ENCODE measurements around the gene YPEL1. TPM values are rescaled to one million over a fixed set of nuclear protein-coding genes. Genes with fewer than 3 reads are reported as not detected.
A peak's percentile ranks its signal among the peaks of the same experiment; 100 is the strongest.

The YPEL1 gene
- total RNA-seq, 8 experiments from 2014 or later: 0.31 to 16.2 (median 7.3) TPM

DNA sequence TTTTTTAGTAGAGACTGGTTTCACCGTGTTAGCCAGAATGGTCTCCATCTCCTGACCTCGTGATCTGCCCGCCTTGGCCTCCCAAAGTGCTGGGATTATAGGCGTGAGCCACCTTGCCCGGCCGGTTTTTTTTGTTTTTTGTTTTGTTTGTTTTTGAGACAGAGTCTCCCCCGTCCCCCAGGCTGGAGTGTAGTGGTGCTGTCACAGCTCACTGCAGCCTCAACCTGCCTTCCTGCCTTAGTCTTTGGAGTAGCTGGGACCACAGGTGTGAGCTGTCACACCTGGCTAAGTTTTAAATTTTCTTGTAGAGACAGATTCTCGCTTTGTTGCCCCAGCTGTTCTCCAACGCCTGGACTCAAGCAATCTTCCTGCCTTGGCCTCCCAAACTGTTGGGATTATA lies 66.6 kb downstream of the YPEL1 start:
- Histone ChIP-seq H3K4me1 (replicated peaks in 1 of 2) (peaks cover 8 to 9% of the 10 kb centered on the region in 2 donors), H3K27ac (no peak overlapping the region), H3K4me3 (no peak overlapping the region)
- 80 to 93% (median 84%) methylated on average over 1 to 6 of the region's 9 CpGs; no CpG with 5 or more reads in 5 of the 10 experiments for WGBS, 10 experiments
- no peak for ATAC-seq (replicated peaks in 6 of 8)
- in situ Hi-C loops (cut with MboI; ENCODE audit: low pct_unique_long_range_greater_than_20kb in 2 of 9, low sequenced_read_pairs in 9 of 9, unreplicated experiment in 9 of 9): no loop called here

DNA sequence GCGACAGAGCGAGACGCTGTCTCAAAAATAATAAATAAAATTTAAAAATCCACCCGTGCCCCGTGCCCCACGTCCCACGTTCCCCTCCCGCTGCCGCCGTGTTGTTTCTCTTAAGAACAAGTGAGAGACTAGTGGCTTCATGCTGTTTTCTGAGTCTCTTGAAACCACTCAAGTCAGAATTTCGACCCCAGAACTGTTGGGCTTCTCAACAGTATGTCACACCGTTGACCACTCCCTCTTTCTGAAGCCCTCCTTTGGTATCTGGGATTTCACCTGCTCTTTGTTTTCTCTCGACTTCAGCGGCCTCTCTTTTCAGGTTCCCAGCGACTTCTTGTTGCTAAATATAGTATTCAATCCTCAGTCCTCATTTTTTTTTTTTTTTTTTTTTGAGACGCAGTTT lies 68.8 kb downstream of the YPEL1 start:
- 5 to 91% (median 62%) methylated on average over 2 to 12 of the region's 16 CpGs for WGBS, 10 experiments
- in situ Hi-C loops (cut with MboI; ENCODE audit: low pct_unique_long_range_greater_than_20kb in 2 of 9, low sequenced_read_pairs in 9 of 9, unreplicated experiment in 9 of 9): no loop called here
- H3K4me3 ChIP-seq: peak overlapping the region; percentile 70 to 94 (median 79)
- ATAC-seq (replicated peaks in 6 of 8): no peak
- peak overlapping the region; percentile 89 to 95 for H3K27ac ChIP-seq
- peaks cover 8 to 9% of the 10 kb centered on the region in 2 donors for H3K4me1 ChIP-seq (replicated peaks in 1 of 2)

GRCh38 chr22:21665047-21665851 lies 70.3 kb downstream of the YPEL1 start:
- no peak for ATAC-seq (replicated peaks in 6 of 8)
- Histone ChIP-seq H3K27ac (peak overlapping the region; percentile 89 to 95), H3K4me1 (replicated peaks in 1 of 2) (peaks cover 8 to 9% of the 10 kb centered on the region in 2 donors), H3K4me3 (peak overlapping the region; percentile 70 to 94 (median 79))
- in situ Hi-C loops (cut with MboI; ENCODE audit: low pct_unique_long_range_greater_than_20kb in 2 of 9, low sequenced_read_pairs in 9 of 9, unreplicated experiment in 9 of 9): no loop called here
- 33 to 84% (median 75%) methylated on average over 2 to 21 of the region's 26 CpGs; no CpG with 5 or more reads in 2 of the 10 experiments for WGBS, 10 experiments

DNA sequence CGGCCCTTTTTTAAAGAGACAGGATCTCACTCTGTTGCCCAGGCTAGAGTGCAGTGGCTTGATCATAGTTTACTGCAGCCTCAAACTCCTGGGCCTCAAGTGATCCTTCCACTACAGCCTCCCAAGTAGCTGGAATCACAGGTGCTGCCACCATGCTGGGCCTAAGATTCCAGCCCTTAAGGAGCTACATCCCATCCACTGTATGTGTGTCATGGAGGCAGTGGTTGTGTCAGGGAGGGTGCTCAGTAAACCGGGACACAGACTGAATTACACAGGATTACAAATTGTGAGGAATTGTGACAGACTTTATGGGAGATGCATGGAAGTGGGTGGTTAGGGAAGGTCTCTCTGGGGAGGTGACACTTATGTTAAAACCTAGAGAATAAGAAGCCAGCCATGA lies 71.9 kb downstream of the YPEL1 start:
- 40 to 100% (median 72%) methylated on average over 1 to 2 of the region's 2 CpGs; no CpG with 5 or more reads in 5 of the 10 experiments for WGBS, 10 experiments
- H3K4me1 ChIP-seq (replicated peaks in 1 of 2): peaks cover 8 to 9% of the 10 kb centered on the region in 2 donors
- no peak overlapping the region for H3K4me3 ChIP-seq
- H3K27ac ChIP-seq: peak overlapping the region in 1 of 2 donors; percentile 9
- in situ Hi-C loops (cut with MboI; ENCODE audit: low pct_unique_long_range_greater_than_20kb in 2 of 9, low sequenced_read_pairs in 9 of 9, unreplicated experiment in 9 of 9): no loop called here
- ATAC-seq (replicated peaks in 6 of 8): no peak

DNA sequence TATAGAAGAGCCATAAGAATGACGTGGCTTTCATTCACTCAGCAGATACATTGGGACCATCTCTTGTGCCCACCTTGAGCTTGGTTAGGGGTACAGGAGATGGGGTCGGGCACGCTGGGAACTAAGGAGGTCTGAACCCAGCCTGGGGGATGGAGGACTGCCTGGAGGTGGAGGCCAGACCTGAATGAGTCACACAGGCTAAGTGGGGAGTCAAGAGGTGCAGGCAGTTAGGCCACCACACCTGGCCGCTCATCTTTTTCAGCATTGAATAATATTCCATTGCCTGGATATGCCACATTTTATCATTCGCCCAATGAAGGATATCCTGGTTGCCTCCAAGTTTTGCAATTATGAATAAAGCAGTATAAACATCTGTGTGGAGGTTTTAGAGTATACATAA lies 73.6 kb downstream of the YPEL1 start:
- Histone ChIP-seq H3K4me1 (replicated peaks in 1 of 2) (peaks cover 8 to 10% of the 10 kb centered on the region in 2 donors), H3K27ac (no peak overlapping the region), H3K4me3 (no peak overlapping the region)
- in situ Hi-C loops (cut with MboI; ENCODE audit: low pct_unique_long_range_greater_than_20kb in 2 of 9, low sequenced_read_pairs in 9 of 9, unreplicated experiment in 9 of 9): no loop called here
- ATAC-seq (replicated peaks in 6 of 8): no peak
- 52 to 100% (median 83%) methylated on average over 1 to 5 of the region's 5 CpGs; no CpG with 5 or more reads in 4 of the 10 experiments for WGBS, 10 experiments

DNA sequence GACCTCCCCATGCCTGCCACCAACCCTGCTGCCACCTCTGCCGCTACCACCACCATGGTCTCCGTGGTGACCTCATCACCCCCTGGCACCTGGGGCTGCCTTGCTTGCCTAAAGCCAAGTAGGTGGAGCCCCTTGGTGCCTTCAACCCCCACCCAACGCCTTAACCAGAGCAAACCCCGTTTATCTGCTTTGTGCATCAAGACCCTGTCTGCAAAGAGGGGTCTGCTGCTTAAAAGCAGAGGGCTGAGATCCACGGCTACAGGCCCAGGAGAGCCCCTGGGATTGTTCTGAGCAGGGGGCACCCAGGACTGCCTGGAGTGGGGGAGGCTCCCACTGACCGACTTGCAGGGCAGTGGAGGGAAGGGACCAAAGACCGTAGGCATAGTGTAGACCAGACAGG lies 74.7 kb downstream of the YPEL1 start:
- peaks cover 7 to 11% of the 10 kb centered on the region in 2 donors for H3K4me1 ChIP-seq (replicated peaks in 1 of 2)
- no peak for ATAC-seq (replicated peaks in 6 of 8)
- in situ Hi-C loops (cut with MboI; ENCODE audit: low pct_unique_long_range_greater_than_20kb in 2 of 9, low sequenced_read_pairs in 9 of 9, unreplicated experiment in 9 of 9): no loop called here
- no peak overlapping the region for H3K4me3 ChIP-seq
- no peak overlapping the region for H3K27ac ChIP-seq
- 30 to 86% (median 49%) methylated on average over 2 to 4 of the region's 7 CpGs; no CpG with 5 or more reads in 6 of the 10 experiments for WGBS, 10 experiments

DNA sequence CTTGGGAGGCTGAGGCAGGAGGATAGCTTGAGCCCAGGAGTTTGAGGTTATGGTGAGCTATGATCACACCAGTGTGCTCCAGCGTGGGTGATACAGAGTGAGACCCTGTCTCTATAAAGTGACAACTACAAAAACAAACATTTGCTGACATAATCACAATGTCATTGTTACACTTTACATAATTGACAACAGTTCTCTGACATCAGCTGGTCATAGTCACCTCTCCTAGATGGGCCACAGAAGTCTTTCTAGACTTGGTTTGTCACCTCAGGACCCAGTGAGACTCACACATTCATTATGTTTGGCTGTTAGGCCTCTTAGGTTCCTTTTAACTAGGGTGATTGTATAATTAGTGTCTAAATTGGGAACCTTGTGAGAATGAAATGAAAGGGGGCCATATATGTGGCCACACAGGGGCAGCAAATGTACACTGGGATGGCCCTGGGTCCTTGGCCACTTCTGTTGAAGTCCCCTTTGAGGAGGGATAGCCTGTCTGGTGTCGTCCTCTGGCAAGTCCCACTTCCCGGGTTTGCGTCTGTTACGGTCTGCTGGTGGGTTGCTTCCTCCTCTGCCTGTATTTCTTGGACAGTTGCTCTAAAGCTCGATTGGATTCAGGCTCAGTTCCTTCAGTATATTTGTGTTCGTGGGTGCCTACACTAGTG lies 75.6 kb downstream of the YPEL1 start:
- Histone ChIP-seq H3K4me1 (replicated peaks in 1 of 2) (peaks cover 4 to 8% of the 10 kb centered on the region in 2 donors), H3K27ac (no peak overlapping the region), H3K4me3 (no peak overlapping the region)
- WGBS, 10 experiments: 76 to 100% (median 88%) methylated on average over 1 to 5 of the region's 7 CpGs; no CpG with 5 or more reads in 1 of the 10 experiments
- in situ Hi-C loops (cut with MboI; ENCODE audit: low pct_unique_long_range_greater_than_20kb in 2 of 9, low sequenced_read_pairs in 9 of 9, unreplicated experiment in 9 of 9): no loop called here
- no peak for ATAC-seq (replicated peaks in 6 of 8)

- peak; percentile 83 to 92 (median 88) for ATAC-seq (replicated peaks in 6 of 8)
- WGBS, 10 experiments: 0% methylated on average over 2 to 13 of the region's 79 CpGs; no CpG with 5 or more reads in 6 of the 10 experiments
- H3K27ac ChIP-seq: peak overlapping the region; percentile 14 to 61
Measured at GRCh38 chr22:21657360-21658032, 78.1 kb downstream of the YPEL1 start.

GRCh38 chr22:21657020-21657359 lies 78.6 kb downstream of the YPEL1 start:
- Histone ChIP-seq H3K4me1 (replicated peaks in 1 of 2) (peaks cover 10 to 15% of the 10 kb centered on the region in 2 donors), H3K27ac (peak overlapping the region in 1 of 2 donors; percentile 61), H3K4me3 (peak overlapping the region; percentile 33 to 43 (median 39))
- no peak for ATAC-seq (replicated peaks in 6 of 8)
- WGBS, 10 experiments: 0 to 70% (median 27%) methylated on average over 1 to 10 of the region's 17 CpGs
- in situ Hi-C loops (cut with MboI; ENCODE audit: low pct_unique_long_range_greater_than_20kb in 2 of 9, low sequenced_read_pairs in 9 of 9, unreplicated experiment in 9 of 9): no loop called here

More at GRCh38 chr22:21657360-21658032, 78.1 kb downstream of the YPEL1 start:
- Histone ChIP-seq H3K4me3 (peak overlapping the region; percentile 33 to 43 (median 39)), H3K4me1 (replicated peaks in 1 of 2) (peaks cover 10 to 15% of the 10 kb centered on the region in 2 donors)
- in situ Hi-C loops (cut with MboI; ENCODE audit: low pct_unique_long_range_greater_than_20kb in 2 of 9, low sequenced_read_pairs in 9 of 9, unreplicated experiment in 9 of 9): no loop called here

DNA sequence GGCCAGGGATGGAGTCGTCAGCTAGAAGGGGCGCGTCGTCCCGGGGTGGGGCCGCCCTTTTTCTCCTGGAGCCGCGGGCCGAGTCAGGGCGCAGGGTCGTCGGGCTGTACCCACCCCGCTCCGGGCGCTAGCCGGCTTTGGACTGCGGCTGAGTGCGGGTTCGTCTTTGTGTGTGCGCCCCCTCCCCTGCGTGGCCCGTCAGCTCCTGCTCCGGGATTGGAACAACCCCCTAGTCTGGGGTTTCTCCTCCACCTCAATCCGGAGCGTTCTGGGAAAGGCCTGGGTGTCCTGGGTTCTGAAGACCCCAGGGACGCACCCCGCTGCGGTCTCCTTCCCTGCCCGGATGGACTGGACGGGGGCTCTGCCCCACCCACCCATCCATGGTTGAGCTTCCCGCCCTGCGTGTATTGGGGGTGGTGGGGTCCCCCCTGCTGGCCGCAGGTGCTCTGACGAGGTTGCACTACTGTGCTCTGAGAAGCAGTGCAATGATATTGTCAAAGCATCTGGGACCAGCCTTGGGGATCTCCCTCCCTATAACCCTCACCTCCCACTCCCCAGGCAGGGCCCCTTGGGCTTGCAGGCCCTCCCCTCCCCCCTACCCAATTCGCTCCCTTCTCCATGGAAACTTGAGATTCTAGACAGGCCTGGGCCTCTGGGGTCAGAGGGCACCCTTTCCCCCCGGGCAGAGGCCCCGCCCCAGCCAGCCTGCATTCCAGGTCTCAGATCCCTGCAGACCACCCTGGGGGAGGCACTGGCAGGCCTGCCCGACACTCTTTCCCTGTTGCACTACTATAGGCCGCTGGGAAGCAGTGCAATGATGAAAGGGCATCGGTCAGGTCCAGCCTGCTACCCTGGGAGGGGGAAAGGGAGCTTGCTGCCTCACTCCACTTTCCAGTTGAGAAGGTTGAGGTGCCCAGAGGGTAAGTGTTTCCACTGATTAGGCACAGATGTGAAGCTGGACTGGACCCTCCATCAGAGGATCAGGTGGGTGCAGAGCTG lies 82.7 kb downstream of the YPEL1 start:
- in situ Hi-C loops (cut with MboI; ENCODE audit: low pct_unique_long_range_greater_than_20kb in 2 of 9, low sequenced_read_pairs in 9 of 9, unreplicated experiment in 9 of 9): no loop called here
- WGBS, 10 experiments: 0 to 20% (median 0%) methylated on average over 1 to 5 of the region's 40 CpGs; no CpG with 5 or more reads in 6 of the 10 experiments

GRCh38 chr22:21652010-21652546 lies 83.5 kb downstream of the YPEL1 start:
- 0% methylated on average over 1 to 8 of the region's 44 CpGs; no CpG with 5 or more reads in 6 of the 10 experiments for WGBS, 10 experiments
- in situ Hi-C loops (cut with MboI; ENCODE audit: low pct_unique_long_range_greater_than_20kb in 2 of 9, low sequenced_read_pairs in 9 of 9, unreplicated experiment in 9 of 9): no loop called here
- peak; percentile 90 to 98 (median 92) for ATAC-seq (replicated peaks in 6 of 8)
- Histone ChIP-seq H3K4me3 (peak overlapping the region; percentile 46 to 90 (median 56)), H3K4me1 (replicated peaks in 1 of 2) (peaks cover 13 to 19% of the 10 kb centered on the region in 2 donors), H3K27ac (peak overlapping the region; percentile 46 to 92)

More for the DNA sequence above, 82.7 kb downstream of the YPEL1 start:
- H3K4me3 ChIP-seq: peak overlapping the region; percentile 46 to 90 (median 56)
- H3K27ac ChIP-seq: peak overlapping the region; percentile 46 to 92
- peak in 2 of 8 experiments; percentile 5 to 8 for ATAC-seq (replicated peaks in 6 of 8)
- peaks cover 13 to 19% of the 10 kb centered on the region in 2 donors for H3K4me1 ChIP-seq (replicated peaks in 1 of 2)
